GM12891 (cell line): Measurements from ENCODE around the gene SALL3.

ENCODE experiments used
- POLR2A ChIP-seq: IDR thresholded peaks from 2 replicates; pipeline ENCODE4 v1.6.1; 2011; ENCODE audit warnings: low read depth, low read length, control low read depth
- POLR2AphosphoS5 ChIP-seq: IDR thresholded peaks from 2 replicates; pipeline ENCODE4 v1.6.1; 2011; ENCODE audit warnings: low read depth, low read length, control low read depth

- TF ChIP-seq POLR2AphosphoS5 (no peak), POLR2A (no peak)
Observed at GRCh38 chr18:78979730-78980278, at the start of gene SALL3.
